HG03439 (cell line): Measurements from ENCODE around the gene ODAPH.
"Not testable (repeated sequence)": the region's sequence is repeated elsewhere in the genome, so short reads cannot be mapped to it uniquely, and the experiment has no call there.

Source experiments
- ATAC-seq: cut with Tn5 transposase; IDR thresholded peaks from one replicate; pipeline ENCODE4 v1.9.1; 2021; ENCODE audit warnings: mild to moderate bottlenecking, moderate library complexity; ENCODE audit not compliant: unreplicated experiment

The ODAPH gene

DNA sequence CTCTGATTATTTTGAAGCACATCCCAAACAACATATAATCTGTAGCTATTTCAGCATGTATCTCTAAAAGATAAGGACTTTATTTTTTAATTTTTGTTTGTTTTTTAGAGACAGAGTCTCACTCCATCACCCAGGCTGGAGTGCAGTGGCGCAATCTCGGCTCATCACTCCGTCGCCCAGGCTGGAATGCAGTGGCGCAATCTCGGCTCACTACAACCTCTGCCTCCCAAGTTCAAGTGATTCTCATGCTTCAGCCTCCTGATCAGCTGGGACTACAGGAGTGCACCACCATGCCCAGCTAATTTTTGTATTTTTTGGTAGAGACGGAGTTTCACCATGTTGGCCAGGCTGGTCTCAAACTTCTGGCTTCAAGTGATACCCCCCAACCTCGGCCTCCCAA is 11.6 kb upstream of the ODAPH start:
- ATAC-seq: not testable (repeated sequence)

DNA sequence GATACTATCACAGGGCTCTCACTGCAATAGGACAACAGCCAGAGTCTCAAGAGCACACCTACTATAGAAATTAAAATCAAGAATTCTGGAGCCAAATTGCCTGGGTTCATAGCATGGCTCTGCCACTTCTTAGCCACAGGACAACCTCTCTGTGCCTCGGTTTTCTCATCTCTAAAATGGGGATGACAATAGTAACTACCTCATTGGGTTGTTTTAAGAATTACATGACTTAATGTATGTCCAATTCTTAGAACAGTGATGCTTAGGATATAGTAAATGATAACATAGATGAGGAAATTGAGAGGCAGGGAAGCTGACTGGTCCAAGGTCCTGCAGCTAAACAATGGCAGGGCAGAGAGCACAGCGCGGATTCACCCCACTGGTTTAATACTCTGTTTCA is 11.0 kb upstream of the ODAPH start:
- ATAC-seq: no peak

DNA sequence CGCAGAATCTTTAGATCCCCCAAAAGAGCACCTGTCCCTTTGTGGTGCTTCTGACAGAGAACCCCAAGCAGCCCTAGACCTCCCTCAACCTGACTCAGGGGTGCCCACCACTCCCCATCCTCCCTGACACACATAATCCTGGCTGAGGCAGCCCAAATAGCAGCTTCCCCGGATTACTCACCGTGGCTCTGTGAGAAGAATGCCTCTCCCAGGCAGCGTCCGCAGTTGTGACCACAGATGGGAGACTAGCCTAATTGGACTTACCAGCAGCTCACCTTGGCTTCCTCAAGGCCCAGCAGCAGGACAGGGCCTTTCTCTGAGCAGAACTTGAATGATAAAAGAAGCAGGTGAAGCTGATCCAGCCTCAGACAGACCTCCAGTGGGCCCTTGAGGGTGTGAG is 10.3 kb upstream of the ODAPH start:
- no peak for ATAC-seq

- ATAC-seq: no peak
Observed at GRCh38 chr4:75547647-75548387, 8.0 kb upstream of the ODAPH start.

- ATAC-seq: no peak
Observed at GRCh38 chr4:75549019-75549418, 6.8 kb upstream of the ODAPH start.

- ATAC-seq: no peak
Observed at GRCh38 chr4:75552452-75552851, 3.4 kb upstream of the ODAPH start.

- ATAC-seq: no peak
Observed at GRCh38 chr4:75557696-75558095, 1.8 kb downstream of the ODAPH start.

- ATAC-seq: no peak
Observed at GRCh38 chr4:75561789-75562188, 5.9 kb downstream of the ODAPH start.

GRCh38 chr4:75564023-75564422 is 8.2 kb downstream of the ODAPH start:
- no peak for ATAC-seq

GRCh38 chr4:75565481-75565880 is 9.6 kb downstream of the ODAPH start:
- no peak for ATAC-seq

- ATAC-seq: no peak
Observed at GRCh38 chr4:75566911-75567310, 11.0 kb downstream of the ODAPH start.

DNA sequence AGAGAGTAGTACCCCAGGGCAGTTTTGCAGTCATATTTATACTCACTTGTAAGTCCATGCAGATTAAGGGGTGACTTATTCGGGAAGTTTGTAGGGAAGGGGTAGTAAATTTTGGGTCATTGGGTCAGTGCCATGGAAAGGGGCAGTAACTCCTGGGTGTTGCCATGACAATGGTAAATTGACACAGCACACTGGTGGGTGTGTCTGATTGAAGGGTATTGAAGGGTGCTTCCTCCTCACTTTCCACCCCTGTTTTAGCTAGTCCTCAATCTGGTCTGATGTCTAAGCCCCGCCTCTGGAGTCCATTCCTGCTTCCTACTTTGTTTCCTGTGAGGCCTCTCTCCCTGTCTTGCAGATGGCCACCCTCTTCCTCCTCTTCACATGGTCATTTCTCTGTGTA is 11.9 kb downstream of the ODAPH start:
- ATAC-seq: no peak

DNA sequence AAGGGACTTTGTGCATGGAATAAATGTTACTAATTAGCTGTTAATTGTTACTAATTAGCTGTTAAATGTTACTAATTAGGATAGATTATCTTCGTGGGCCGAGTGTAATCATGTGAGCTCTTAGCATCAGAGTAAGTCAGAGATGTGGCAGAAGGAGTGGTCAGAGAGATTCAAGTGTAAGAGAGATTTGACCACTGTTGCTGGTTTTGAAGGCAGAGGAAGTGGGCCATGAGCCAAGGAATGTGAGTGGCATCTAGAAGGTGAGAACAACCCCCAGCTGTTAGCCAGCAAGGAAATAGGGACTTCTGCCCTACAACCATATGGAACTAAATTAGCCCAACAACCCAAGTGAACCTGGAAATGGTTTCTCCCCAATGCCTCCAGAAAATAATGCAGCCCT is 28.2 kb downstream of the ODAPH start:
- ATAC-seq: no peak

GRCh38 chr4:75593393-75593792 is 37.5 kb downstream of the ODAPH start:
- no peak for ATAC-seq

DNA sequence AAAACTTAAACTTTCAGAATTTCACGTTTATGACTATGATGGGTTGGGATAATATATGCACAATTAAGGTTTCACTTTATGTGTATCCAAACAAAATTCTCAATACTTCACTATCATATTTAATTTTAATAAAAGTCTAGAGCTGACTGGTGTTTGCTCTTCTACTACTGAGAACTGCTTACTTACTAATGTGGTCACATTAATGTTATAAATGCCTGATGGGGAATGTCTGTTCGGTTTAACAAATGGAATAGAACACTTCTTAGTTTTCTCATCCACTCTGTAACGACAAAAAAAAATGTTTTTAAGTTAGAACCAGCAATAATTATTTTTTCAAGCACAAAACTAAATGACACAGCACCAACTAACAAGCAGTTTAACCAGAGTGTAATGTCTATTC is 40.2 kb downstream of the ODAPH start:
- no peak for ATAC-seq

DNA sequence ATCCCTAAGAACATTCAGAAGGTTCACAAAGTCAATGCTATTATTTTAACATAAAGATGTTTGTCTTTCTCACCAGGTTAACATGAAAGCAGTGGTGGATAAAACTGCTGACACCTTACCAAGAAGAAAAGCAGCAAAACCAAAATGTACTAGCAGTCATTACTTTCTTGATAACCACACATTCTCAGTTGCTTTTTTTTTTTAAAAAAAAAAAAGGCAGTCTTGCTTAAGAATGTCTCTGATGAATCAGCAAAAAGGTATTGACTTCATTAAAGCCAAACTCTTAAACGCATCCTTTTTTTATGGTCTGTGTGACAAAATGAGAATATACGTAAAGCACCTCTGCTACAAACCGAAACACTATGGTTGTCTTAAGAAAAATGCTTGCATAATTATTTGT is 42.5 kb downstream of the ODAPH start:
- ATAC-seq: no peak

GRCh38 chr4:75599647-75600046 is 43.8 kb downstream of the ODAPH start:
- no peak for ATAC-seq

DNA sequence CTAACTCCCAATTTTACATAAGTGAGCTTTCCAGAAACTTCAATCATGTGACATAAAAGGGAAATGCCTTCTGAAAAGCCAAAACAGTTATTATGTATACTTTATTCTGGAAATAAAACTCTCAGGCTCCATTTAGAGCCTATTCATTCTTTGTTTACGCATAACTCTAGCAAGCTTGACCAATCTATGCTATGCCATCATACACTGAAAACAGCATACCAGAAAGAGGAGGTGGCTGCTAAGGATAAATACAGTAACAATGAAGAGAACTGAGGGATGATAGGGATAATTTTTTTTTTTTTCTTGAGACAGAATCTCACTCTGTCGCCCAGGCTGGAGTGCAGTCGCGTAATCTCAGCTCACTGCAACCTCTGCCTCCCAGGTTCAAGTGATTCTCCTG is 50.1 kb downstream of the ODAPH start:
- ATAC-seq: no peak

- no peak for ATAC-seq
Observed at GRCh38 chr4:75612306-75612705, 56.4 kb downstream of the ODAPH start.
